Stimulated activated CD4-positive, alpha-beta T cell treated with anti-CD3 and anti-CD28 coated beads, Interleukin-1b, Interleukin-23, amount 100 ng/mL, for 24 hours (primary cell): ENCODE data around the gene SMYD2.

Source experiments
- DNase-seq, 4 experiments: peaks; one replicate each; pipeline ENCODE4 v3.0.0-alpha.2; 2020; ENCODE audit warnings: low read depth in 4 of 4, low spot score in 1 of 4

SMYD2 gene, protein sequence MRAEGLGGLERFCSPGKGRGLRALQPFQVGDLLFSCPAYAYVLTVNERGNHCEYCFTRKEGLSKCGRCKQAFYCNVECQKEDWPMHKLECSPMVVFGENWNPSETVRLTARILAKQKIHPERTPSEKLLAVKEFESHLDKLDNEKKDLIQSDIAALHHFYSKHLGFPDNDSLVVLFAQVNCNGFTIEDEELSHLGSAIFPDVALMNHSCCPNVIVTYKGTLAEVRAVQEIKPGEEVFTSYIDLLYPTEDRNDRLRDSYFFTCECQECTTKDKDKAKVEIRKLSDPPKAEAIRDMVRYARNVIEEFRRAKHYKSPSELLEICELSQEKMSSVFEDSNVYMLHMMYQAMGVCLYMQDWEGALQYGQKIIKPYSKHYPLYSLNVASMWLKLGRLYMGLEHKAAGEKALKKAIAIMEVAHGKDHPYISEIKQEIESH

DNA sequence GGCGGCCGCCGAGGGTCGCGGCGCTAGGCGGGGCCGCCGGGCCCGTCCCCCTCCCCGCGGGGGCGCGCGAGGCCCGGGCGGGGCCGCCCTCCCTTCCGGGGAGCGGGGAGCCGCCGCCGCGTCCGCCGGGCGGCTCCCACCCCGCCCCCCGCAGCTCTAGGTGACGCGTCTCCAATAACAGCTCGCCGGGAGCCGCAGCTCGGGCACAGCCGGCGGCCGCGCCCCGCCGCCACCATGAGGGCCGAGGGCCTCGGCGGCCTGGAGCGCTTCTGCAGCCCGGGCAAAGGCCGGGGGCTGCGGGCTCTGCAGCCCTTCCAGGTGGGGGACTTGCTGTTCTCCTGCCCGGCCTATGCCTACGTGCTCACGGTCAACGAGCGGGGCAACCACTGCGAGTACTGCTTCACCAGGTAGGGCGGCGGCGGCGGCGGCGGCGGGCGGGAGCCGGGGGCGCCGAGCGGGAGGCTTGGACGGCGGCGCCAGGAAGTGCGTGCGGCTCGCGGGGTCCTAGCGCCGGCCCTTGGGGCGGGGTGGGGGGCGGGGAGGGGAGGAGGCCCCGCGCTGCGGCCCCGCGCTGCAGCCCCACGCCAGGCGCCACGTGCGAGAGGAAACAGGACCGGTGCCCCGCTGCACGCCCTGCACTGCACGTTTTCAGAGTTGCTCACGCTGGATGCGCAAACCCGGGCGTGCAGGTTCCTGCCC, at the start of gene SMYD2:
SMYD2 (plus strand) TSS at position 139 of the 699 bp plus-strand sequence; CDS start at position 235, 96 bp downstream.
- peak; percentile 24 to 54 (median 44) for DNase-seq

DNA sequence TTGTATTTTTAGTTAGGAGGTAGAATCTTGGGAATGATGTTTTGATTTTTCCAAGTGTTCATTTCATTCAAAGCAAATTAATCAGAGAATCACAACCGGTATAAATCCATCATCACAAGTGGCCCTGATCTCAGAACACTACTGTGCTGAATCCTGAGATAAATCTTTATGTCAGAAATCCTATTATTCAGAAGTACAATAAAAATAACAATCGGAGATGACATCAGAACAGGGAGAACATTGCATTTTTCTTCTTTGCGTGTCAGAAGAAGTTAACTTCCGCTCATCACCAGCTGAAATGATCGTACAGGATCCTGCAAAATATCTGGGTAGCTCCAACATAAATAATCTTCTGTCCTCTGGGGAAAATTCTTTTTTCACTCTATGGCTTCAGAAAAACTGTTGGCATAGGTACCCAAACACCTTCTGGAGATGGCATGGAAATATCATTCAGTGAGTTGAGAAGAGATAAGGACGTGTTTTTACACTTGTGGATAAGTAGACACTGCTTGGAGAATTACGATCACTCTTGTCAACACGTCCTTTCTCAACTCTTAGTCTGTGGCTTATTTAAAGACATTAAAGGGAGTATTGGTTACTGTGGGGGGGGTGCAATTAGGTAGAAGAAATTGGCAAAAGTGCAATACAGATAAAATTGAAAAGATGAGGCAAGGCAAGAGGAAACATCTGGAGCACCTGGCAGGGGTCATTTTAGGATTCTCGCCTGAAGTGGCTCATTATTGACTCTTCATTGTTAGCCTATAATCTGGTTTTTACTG, 46.9 kb upstream of the SMYD2 start:
- no peak for DNase-seq

DNA sequence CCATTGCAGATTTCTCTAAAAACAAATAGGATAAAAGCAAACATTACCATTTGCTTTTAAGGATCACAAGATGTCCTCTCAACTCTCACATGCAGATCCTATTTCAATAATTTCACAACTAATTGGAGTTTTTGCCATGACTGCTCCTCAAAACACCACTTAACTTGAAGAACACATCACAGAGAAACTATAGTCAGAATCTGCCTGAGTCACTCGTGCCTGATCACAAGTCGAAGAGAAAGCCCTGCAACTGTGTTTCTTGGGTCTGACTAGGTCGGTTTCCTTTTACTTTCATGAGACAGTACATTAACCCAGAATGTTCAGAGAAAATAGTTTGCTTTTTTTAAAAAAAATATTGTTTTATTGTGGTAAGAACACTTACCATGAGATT, 46.3 kb upstream of the SMYD2 start:
- no peak for DNase-seq

DNA sequence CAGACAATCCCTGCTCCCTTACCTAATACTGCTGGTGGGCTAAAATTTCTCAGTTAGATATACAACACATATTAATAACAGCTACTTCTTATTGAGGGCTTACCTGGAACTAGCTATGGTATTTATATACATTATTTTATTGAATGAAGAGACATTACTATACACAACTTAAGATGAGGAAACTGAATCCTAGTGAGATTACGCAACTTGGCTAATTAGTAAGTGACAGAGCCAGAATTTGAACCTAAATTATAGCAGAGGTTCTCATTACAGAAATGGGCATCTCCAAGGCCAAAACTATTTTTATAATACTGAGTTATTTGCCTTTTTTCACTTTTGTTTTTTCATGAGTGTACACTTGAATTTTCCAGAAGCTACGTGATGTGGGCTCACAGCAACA, 44.5 kb upstream of the SMYD2 start:
- no peak for DNase-seq

DNA sequence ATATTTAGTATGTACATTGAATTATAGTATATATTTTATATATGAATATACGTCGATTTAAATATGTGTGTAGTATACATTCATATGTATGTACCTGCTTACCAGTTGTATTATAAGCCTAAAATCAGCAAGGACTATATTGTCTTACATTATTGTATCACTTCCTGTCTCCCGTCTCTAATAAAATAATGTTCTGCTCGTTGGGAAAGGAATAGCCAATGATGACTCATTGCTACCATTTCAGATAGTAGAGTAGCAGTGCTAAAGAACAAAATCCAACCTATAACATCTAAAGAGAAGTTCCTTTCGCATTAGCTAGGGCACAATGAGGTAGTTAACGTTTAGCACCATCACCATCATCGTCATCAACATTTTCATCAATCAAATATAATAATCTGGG, 39.9 kb upstream of the SMYD2 start:
- no peak for DNase-seq

DNA sequence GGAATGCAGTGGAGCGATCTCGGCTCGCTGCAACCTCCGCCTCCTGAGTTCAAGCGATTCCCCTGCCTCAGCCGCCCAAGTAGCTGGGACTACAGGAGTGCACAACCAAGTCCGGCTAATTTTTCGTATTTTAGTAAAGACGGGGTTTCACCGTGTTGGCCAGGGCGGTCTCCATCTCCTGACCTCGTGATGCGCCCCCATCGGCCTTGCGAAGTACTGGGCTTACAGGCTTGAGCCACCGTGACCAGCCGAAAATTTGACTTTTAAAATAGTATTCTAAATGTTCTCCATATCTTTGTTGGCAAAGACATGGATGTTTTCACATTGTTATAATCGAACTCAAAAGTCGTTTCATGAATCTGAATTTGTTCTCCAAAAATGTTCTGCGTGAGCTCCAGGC, 36.7 kb upstream of the SMYD2 start:
- no peak for DNase-seq

DNA sequence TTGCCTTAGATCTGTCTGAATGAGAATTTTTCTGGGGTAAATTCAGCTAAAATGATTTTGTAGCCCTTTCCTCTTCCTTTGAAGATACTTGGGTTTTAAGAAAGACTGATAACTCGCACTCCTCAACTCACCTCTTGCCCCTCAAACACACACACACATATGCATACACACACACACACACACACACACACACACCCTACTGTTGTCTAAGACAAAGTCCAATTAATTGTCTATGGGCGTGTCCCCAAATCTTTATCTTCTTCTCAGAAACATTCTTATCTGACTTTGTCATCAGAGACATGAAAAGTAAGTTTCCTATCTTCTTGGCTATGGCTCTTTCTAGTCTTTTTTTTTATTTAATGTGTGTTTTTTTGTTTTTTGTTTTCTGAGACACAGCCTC, 36.1 kb upstream of the SMYD2 start:
- DNase-seq = no peak

DNA sequence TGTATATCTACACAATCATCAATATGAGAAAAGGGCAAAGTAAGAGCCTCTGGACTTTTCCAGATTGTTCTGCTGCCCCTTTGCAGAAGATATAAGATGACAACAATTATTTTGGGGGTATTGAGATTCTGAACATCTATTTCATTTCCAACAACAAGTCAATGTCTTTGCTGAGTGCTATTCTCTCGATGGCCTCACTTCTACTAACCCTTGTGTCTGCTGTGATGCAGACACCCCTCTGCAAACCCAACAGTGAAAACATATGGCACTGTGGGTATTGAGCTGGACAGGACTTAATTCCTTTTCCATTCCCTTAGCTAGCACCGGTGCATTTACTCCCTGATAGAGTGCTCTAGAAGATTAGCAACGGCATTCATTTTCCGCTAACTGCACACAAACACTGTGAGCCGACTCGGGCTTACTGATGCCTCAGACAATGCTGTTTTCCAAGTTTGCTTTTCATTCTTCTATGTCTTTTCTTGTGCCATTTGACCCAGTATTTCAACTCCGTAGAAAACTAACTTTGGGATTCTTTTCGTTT, 33.4 kb upstream of the SMYD2 start:
- no peak for DNase-seq

DNA sequence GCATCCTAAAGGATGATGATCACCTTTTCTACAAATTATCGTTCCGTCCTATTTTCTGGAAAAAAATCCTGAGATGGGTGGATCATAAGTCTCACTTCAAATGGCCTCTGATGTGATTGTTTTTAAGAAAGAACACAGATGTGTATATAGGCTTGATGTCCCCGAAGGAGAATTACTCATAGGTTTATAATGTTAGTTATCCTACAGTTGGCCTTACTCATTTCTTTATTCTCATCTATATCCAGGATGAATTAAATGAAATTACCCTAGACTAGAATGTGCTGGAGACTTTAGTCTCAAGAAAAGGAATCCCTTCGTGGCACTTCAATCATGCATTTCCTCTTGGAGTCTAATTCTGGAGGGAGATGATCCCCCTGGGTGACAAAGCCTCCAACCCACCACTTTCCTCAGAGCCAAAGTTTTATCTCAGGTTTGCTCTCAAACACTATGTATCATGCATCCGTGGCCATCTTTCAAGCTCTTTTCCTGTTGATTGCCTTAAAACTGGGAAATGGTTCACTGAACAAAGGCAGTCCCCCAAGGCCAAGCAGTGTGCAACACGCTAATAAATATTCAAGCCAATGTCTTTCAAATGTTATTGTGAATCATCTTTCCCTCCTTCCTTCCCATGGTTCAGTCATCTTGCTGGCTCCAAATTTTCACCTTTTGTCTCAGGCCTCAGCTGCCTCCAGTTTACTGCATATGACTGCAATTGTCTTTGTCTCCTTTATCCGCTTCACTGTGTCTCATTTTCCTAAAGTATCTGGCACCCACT, 32.5 kb upstream of the SMYD2 start:
- DNase-seq = no peak

DNA sequence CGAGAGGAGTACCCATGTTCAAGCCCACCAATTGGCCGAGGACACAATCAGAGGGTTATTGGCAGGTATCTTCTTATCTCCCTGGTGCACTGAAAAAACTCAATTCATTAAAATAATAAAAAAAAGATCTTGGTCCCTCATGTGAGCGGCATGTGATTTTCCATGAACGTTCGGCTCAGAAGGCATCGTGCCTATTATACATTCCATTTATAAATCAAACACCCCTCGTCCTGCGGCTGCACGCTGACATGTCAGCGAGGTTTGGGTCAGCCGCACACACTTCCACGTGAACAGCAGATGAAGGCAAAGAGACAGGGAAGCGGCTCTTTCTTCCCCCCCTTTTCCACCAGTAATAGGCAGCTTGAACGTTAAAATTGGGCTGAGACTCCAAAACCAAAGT, 31.3 kb upstream of the SMYD2 start:
- no peak for DNase-seq

DNA sequence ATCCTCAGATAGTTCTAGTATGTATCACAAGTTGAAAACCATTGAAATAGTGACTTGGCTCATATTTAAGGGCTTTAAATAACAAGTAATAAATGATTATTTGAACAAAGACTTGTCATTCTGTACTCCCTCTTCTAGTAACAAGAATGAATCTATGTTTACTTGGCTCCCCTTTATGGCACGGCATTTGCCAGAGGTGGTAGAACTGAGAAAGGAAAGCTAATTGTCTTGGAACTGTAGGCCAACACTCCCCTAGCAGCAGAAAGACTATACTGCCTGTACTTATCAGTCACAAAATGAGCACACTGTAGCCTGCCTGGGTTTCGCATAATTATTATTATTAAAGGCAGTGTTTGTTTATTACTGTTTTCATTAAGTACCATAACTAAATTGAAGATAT, 29.6 kb upstream of the SMYD2 start:
- no peak for DNase-seq

DNA sequence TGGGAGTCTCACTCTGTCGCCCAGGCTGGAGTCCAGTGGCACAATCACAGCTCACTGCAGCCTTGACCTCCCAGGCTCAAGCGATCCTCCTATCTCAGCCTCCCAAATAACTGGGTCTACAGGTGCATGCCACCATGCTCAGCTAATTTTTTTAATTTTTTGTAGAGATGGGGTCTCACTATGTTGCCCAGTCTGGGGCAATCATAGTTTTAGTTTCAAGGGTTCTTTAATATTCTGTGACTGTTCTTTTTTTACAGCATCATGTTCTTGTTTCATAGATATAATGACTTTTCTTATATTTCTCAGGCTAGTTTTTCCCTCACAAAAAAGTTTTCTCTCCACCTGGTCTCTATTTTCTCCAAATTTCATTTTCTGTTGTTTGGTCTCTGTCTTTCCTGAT, 25.4 kb upstream of the SMYD2 start:
- DNase-seq = no peak

DNA sequence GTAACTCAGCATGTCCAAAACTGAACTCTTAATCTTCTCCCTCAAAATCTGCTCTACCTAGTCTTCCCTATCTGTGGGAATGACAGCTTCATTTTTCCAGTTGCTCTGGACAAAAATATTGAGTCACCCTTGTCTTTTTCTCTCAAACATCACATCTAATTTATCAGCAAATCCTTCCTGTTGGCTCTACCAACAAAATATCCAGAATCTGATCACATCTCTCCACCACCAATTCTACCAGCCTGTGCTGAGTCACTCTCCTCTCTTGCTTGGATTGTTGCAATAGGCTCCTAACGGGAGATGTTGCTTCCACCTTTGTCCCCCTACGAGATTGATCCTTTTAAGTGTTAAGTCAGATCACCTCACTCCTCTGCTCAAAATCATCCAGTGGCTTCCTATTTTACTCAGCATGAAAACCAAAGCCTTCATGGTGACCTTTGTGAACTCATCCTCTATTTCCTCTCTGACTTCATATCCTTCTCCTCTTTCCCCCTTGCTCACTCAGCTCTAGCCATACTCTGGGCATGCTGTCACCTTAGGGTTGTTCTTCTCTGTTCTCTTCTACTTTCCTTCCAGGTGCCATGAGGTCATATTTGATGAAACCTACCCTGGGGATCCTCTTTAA, 21.5 kb upstream of the SMYD2 start:
- no peak for DNase-seq

DNA sequence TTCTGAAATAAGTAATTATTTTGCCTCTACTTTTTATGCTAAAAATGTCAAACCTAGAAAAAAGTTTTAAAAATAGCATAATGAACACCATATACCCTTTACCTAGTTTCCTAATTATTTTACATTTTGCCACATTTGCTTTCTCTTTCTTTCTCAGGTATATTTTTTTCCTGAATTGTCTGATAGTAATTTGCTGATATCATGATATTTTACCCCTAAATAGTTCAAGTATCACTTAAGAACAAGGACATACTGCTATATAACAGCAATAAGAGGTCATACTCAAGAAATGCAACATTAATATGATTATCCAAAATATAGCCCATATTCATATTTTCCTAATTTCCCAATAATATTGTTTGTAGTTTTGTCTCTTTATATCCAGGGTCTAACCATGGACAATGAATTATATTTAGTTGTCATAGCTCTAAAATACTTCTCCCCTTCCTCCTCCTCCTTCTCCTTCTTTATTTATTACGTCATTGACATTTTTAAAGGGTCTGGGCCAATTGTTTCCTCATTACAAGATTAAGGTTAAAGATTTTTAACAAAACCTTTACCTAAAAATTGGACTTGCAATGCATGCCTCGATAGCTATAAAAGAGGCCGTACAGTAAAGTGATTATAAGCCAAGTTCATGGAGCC, 20.3 kb upstream of the SMYD2 start:
- no peak for DNase-seq

DNA sequence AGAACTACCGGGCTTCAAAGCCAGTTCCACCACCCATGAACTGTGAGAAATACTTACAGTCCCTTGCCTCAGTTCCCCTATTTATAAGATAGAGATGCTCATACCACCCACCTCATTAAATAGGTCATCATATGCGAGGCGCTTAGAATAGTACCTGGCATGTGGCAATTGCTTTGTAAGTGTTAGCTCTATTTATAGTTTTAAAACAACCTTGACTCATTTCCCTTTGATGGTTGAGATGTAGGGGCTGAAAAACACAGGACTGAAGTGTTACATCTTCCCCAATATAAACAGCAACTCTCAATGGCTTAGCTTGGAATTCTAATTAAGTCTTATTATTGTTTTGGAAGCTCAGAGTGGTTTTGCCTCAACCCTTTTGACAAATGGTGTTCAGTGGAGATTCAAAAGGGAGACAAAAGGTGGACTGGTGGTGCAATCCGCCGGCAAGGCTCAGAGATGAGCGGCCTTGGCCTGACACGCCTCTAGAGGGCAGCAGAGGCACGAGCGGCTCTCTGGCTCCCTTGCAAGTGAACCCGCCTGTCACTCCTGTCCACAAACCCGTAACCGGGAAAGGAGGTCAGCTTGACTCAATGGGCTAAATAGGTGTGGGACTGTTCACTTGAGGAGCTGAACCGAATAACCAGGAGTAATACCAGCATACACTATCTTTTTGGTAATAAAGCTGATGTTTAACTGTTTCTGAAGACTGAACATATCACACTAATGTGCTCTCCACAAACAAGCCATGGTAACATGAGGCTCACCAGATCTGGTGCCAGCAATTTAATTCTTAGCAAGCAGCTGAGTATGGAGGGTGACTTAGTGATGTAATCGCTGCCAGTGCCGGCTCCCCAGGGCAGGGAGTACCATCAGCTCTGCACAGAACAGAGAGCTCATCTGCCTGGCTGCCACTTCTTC, 19.5 kb upstream of the SMYD2 start:
- DNase-seq = peak; percentile 65 to 71 (median 68)

DNA sequence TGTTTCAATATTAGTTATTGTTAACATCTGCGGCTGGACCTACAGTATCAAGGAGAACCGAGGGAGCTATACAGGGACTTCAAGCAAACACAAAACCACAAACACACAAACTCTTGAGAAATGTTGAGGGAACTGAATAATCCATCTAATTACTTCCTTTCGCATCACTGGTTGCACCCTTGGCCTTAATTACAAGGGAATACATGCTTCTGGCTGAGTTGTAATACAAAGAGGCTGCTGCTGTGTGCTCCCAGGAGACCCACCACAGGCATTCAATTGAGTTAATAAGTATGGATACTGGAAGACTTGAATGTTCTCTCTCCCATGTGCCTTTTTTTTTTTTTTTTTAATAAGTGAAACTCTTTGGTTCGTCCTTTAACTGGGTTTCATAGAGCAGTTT, 16.8 kb upstream of the SMYD2 start:
- no peak for DNase-seq

DNA sequence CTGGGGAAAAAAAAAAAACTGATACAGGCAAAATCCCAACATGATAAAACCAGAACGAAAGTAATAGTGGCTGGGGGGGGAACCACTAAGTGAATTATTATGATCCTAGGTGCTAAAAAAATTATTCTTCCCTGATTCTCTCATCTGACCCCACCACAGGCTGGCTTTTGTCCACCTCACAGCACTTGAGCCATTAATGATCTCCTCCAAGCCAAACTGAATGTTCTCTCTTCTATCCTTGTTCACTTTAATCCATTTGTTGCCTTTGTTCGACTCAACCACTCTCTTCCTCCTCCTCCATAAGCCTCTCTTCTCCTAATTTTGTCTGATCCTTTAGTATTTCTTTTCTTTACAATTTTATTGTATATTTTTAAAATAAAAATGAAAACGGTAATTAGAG, 16.0 kb upstream of the SMYD2 start:
- no peak for DNase-seq

DNA sequence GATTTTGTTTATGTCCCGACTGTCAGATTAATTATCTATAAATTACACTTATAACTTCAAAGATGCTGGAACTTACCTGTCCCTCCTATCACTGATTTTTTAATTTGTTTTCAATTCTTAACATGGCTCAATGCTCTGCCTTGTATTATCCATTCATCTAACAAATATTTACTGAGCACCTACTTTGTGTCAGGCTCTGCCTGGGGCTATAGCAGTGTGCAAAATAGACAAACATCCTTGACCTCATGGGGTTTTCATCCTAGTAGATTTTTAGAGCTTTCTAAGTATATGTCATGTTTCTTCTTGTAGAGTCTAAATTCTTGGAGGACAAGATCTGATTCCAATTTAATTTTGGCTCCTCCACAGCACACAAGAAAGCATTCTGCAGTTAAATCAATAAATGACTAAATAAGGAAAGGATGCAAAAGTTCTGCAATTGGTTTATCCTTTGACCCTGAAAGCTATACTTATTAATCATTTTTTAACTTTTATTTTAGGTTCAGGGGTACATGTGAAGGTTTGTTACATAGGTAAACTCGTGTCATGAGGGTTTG, 10.8 kb upstream of the SMYD2 start:
- DNase-seq = no peak
